OCI-LY7 (cell line): Measurements from ENCODE around the gene KLF11. TPM values are rescaled to one million over a fixed set of nuclear protein-coding genes. Genes with fewer than 3 reads are reported as not detected.

Experiments
- BruUV-seq: library from RNA; stranded (reverse); fragments of 400-500 nt; replicated peaks from 2 replicates; lab custom pipeline; 2021; lab: Mats Ljungman, UMichigan
- CTCF ChIA-PET: fragments of 300-600 bp; sonication (Branson Sonifier 250); formaldehyde crosslinking; loops from one replicate; lab custom pipeline; 2022; ENCODE audit warnings: antibody characterized with exemption; ENCODE audit not compliant: unreplicated experiment; lab: Charles Lee
- POLR2A ChIA-PET: fragments of 300-600 bp; sonication (Branson Sonifier 250); formaldehyde crosslinking; loops from one replicate; lab custom pipeline; 2022; ENCODE audit warnings: antibody characterized with exemption; lab: Charles Lee
- DNase-seq: peaks from one replicate; pipeline ENCODE4 v3.0.0-alpha.2; 2015; ENCODE audit warnings: low spot score
- H2AFZ ChIP-seq: fragments of 200-600 bp; sonication (generic), shearing (Covaris generic); 2 replicates; pipeline ENCODE4 v1.6.1; 2014; ENCODE audit warnings: mild to moderate bottlenecking, antibody characterized with exemption, low read length, moderate library complexity
- H3K27ac ChIP-seq: fragments of 200-600 bp; sonication (generic); 2 replicates; pipeline ENCODE4 v1.5.1; 2014; ENCODE audit warnings: mixed run types, low read depth, mild to moderate bottlenecking, moderate library complexity, low read length, inconsistent platforms; ENCODE audit not compliant: poor library complexity, severe bottlenecking
- H3K36me3 ChIP-seq: fragments of 200-600 bp; sonication (generic); 2 replicates; pipeline ENCODE4 v1.6.1; 2014; ENCODE audit warnings: mild to moderate bottlenecking, antibody characterized with exemption, low read length, moderate library complexity, mixed read lengths; ENCODE audit not compliant: insufficient read depth
- H3K4me1 ChIP-seq: fragments of 200-600 bp; sonication (generic); 2 replicates; pipeline ENCODE4 v1.5.1; 2014; ENCODE audit warnings: mild to moderate bottlenecking, low read length; ENCODE audit not compliant: insufficient read depth, poor library complexity, severe bottlenecking
- H3K4me2 ChIP-seq: fragments of 200-600 bp; sonication (generic); 2 replicates; pipeline ENCODE4 v1.6.1; 2014; ENCODE audit warnings: mild to moderate bottlenecking, low read length
- H3K4me3 ChIP-seq: fragments of 200-600 bp; sonication (generic); 2 replicates; pipeline ENCODE4 v1.5.1; 2014; ENCODE audit warnings: mild to moderate bottlenecking, low read depth, low read length; ENCODE audit not compliant: poor library complexity, severe bottlenecking
- H3K79me2 ChIP-seq: fragments of 200-600 bp; sonication (generic); 2 replicates; pipeline ENCODE4 v1.6.1; 2016; ENCODE audit warnings: low read depth, mild to moderate bottlenecking, low read length, moderate library complexity, mixed read lengths; ENCODE audit not compliant: insufficient read depth
- H3K9me2 ChIP-seq: fragments of 200-600 bp; sonication (generic); 2 replicates; pipeline ENCODE4 v1.6.1; 2016; ENCODE audit warnings: mild to moderate bottlenecking, low read length, mixed read lengths; ENCODE audit not compliant: insufficient read depth
- H3K9me3 ChIP-seq: fragments of 200-600 bp; sonication (generic); 2 replicates; pipeline ENCODE4 v1.6.1; 2014; ENCODE audit warnings: mild to moderate bottlenecking, mixed run types, low read length, mixed read lengths
- H4K20me1 ChIP-seq: fragments of 200-600 bp; sonication (generic); 2 replicates; pipeline ENCODE4 v1.6.1; 2014; ENCODE audit warnings: mild to moderate bottlenecking, antibody characterized with exemption, low read length, moderate library complexity, mixed read lengths; ENCODE audit not compliant: insufficient read depth
- CTCF ChIP-seq: fragments of 200-600 bp; sonication (generic); conservative IDR thresholded peaks from 2 replicates; pipeline ENCODE4 v1.5.1; 2014; ENCODE audit warnings: mild to moderate bottlenecking, antibody characterized with exemption, low read length, moderate library complexity, mixed read lengths
- EZH2phosphoT487 ChIP-seq: fragments of 200-600 bp; sonication (generic); IDR thresholded peaks from 2 replicates; pipeline ENCODE4 v1.6.1; 2018; ENCODE audit warnings: low read depth, borderline replicate concordance, mild to moderate bottlenecking, mixed run types, antibody characterized with exemption, low read length, moderate library complexity, mixed read lengths
- intact Hi-C: fragments of 100-400 bp; cut with micrococcal nuclease; formaldehyde crosslinking; loops from one replicate; pipeline ENCODE4 v1.10.0; 2022; ENCODE audit not compliant: unreplicated experiment
- total RNA-seq, 2 experiments: library from RNA; depleted of rRNA in 1 of 2; stranded (reverse); fragments of >200 nt in 1 of 2; shearing (Covaris generic) in 1 of 2; gene quantifications; 2 replicates each; pipeline ENCODE4 v1.2.3, GENCODE V29; 2014 to 2022

The KLF11 gene
- total RNA-seq, 2 experiments from 2014 or later = 6.5 to 14.9 TPM

- no peak overlapping the region for H2AFZ ChIP-seq
- no TSS peak for BruUV-seq
- no peak overlapping the region for H3K4me2 ChIP-seq
- DNase-seq = no peak
- no peaks in the 10 kb centered on the region for H4K20me1 ChIP-seq
- TF ChIP-seq EZH2phosphoT487 (no peak), CTCF (no peak)
- POLR2A ChIA-PET = interaction anchor here (0.6 kb wide), 1 partner anchor 359 kb away, joined by 5 read pairs; no protein-coding TSS in a partner anchor
- no peak overlapping the region for H3K27ac ChIP-seq
- H3K36me3 ChIP-seq = peaks cover 37% of the 10 kb centered on the region; the same call in 1 of the 2 replicates
- intact Hi-C loops = no loop called here
- no peaks in the 10 kb centered on the region for H3K9me3 ChIP-seq
- no peaks in the 10 kb centered on the region for H3K4me1 ChIP-seq
- CTCF ChIA-PET = interaction anchor here (0.5 kb wide), 1 partner anchor 209 kb away, joined by 5 read pairs; the partner anchor contains the start of gene TAF1B
- H3K9me2 ChIP-seq = no peaks in the 10 kb centered on the region
- no peak overlapping the region for H3K4me3 ChIP-seq
- no peaks in the 10 kb centered on the region for H3K79me2 ChIP-seq
Observed at GRCh38 chr2:10052216-10052615, 8.9 kb downstream of the KLF11 start.

DNA sequence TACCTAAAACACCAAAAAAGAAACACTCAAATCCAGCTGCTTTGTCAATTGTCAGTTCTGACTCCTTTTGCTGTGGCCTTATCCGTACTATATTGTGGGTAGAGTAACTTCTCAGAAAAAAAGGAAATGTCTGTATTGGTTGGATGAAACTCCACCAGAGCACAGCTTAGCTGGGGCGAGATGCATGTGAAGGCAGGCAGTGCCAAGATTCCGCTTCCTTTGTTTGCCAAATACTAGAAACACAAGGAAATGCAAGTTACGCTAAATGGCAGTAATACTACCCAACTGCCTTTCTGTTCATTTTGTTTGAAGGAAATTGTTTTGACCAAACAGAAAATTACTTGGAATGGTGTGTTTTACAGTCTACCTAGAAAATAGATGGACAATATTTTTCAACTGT is 10.0 kb downstream of the KLF11 start:
- Histone ChIP-seq H3K27ac (no peak overlapping the region), H3K4me3 (no peak overlapping the region), H3K36me3 (peaks cover 33% of the 10 kb centered on the region; the same call in 1 of the 2 replicates), H3K9me2 (no peaks in the 10 kb centered on the region), H4K20me1 (no peaks in the 10 kb centered on the region), H3K9me3 (no peaks in the 10 kb centered on the region), H2AFZ (no peak overlapping the region), H3K4me2 (no peak overlapping the region), H3K4me1 (no peaks in the 10 kb centered on the region), H3K79me2 (no peaks in the 10 kb centered on the region)
- intact Hi-C loops = no loop called here
- ChIA-PET POLR2A (no interaction called here), CTCF (no interaction called here)
- TF ChIP-seq CTCF = no peak
- no peak for TF ChIP-seq EZH2phosphoT487
- BruUV-seq = no TSS peak
- DNase-seq = no peak

GRCh38 chr2:10054424-10054823 is 11.1 kb downstream of the KLF11 start:
- BruUV-seq = no TSS peak
- Histone ChIP-seq H3K4me1 (no peaks in the 10 kb centered on the region), H3K9me2 (no peaks in the 10 kb centered on the region), H2AFZ (no peak overlapping the region), H3K79me2 (no peaks in the 10 kb centered on the region), H3K9me3 (no peaks in the 10 kb centered on the region), H3K4me3 (no peak overlapping the region), H3K36me3 (peaks cover 29% of the 10 kb centered on the region; the same call in 1 of the 2 replicates), H3K4me2 (no peak overlapping the region), H3K27ac (no peak overlapping the region), H4K20me1 (no peaks in the 10 kb centered on the region)
- ChIA-PET POLR2A (no interaction called here), CTCF (no interaction called here)
- intact Hi-C loops = no loop called here
- no peak for DNase-seq
- TF ChIP-seq EZH2phosphoT487 = no peak
- no peak for TF ChIP-seq CTCF
